Measurements from ENCODE around the gene DPP6.

- TF ChIP-seq EZH2 (IDR thresholded peaks at IDR 0.05; ENCODE audit: low read depth) (no peak), CTCF (conservative IDR thresholded peaks at IDR 0.05) (no peak)
Measured at GRCh38 chr7:154942691-154943090, 890.5 kb downstream of the DPP6 start.
